H9 (cell line): ENCODE measurements around the gene CLRN1. TPM values are rescaled to one million over a fixed set of nuclear protein-coding genes. Genes with fewer than 3 reads are reported as not detected.

Source experiments
- DNase-seq: peaks from one replicate; pipeline ENCODE4 v3.0.0-alpha.2; 2017
- H2AFZ ChIP-seq: one replicate; pipeline ENCODE4 v1.6.1; 2013; ENCODE audit warnings: mild to moderate bottlenecking, low read length, control low read depth, moderate library complexity
- H2AK5ac ChIP-seq: 2 replicates; pipeline ENCODE4 v1.6.1; 2013; ENCODE audit warnings: low read length, control low read depth, mixed read lengths; ENCODE audit not compliant: insufficient read length
- H2BK120ac ChIP-seq: one replicate; pipeline ENCODE4 v1.6.1; 2013; ENCODE audit warnings: low read depth, mild to moderate bottlenecking, low read length, control low read depth, inconsistent platforms; ENCODE audit not compliant: poor library complexity, severe bottlenecking
- H2BK12ac ChIP-seq: 2 replicates; pipeline ENCODE4 v1.6.1; 2013; ENCODE audit warnings: low read length, control low read depth, mixed read lengths, low read depth; ENCODE audit not compliant: insufficient read length
- H2BK15ac ChIP-seq: 2 replicates; pipeline ENCODE4 v1.6.1; 2013; ENCODE audit warnings: low read depth, low read length, control low read depth
- H2BK20ac ChIP-seq: one replicate; pipeline ENCODE4 v1.6.1; 2013; ENCODE audit warnings: low read depth, mild to moderate bottlenecking, low read length, control low read depth, inconsistent platforms; ENCODE audit not compliant: poor library complexity, severe bottlenecking
- H2BK5ac ChIP-seq: 2 replicates; pipeline ENCODE4 v1.6.1; 2013; ENCODE audit warnings: low read length, control low read depth, mixed read lengths; ENCODE audit not compliant: insufficient read length
- H3K14ac ChIP-seq: 2 replicates; pipeline ENCODE4 v1.6.1; 2013; ENCODE audit warnings: low read length, control low read depth; ENCODE audit not compliant: insufficient read depth
- H3K18ac ChIP-seq: 2 replicates; pipeline ENCODE4 v1.6.1; 2013; ENCODE audit warnings: low read depth, mild to moderate bottlenecking, mixed read lengths, low read length, control low read depth; ENCODE audit not compliant: insufficient read length
- H3K23ac ChIP-seq: 2 replicates; pipeline ENCODE4 v1.6.1; 2013; ENCODE audit warnings: low read length, control low read depth, mixed read lengths, low read depth; ENCODE audit not compliant: insufficient read length
- H3K23me2 ChIP-seq: 2 replicates; pipeline ENCODE4 v1.6.1; 2013; ENCODE audit warnings: low read depth, mild to moderate bottlenecking, mixed read lengths, low read length, control low read depth; ENCODE audit not compliant: insufficient read length, poor library complexity, severe bottlenecking
- H3K27ac ChIP-seq: 2 replicates; pipeline ENCODE4 v1.5.1; 2013; ENCODE audit warnings: low read length, control low read depth, mixed read lengths, low read depth; ENCODE audit not compliant: insufficient read length
- H3K27me3 ChIP-seq: 2 replicates; pipeline ENCODE4 v1.6.1; 2013; ENCODE audit warnings: low read length, control low read depth, inconsistent platforms; ENCODE audit not compliant: insufficient read depth
- H3K4ac ChIP-seq: 2 replicates; pipeline ENCODE4 v1.6.1; 2013; ENCODE audit warnings: low read depth, mild to moderate bottlenecking, control low read depth, inconsistent platforms, low read length, moderate library complexity
- H3K4me1 ChIP-seq: 2 replicates; pipeline ENCODE4 v1.6.1; 2013; ENCODE audit warnings: low read length, control low read depth, inconsistent platforms; ENCODE audit not compliant: insufficient read depth
- H3K4me2 ChIP-seq: 2 replicates; pipeline ENCODE4 v1.6.1; 2013; ENCODE audit warnings: low read length, control low read depth, mixed read lengths; ENCODE audit not compliant: insufficient read length, insufficient read depth
- H3K56ac ChIP-seq: 2 replicates; pipeline ENCODE4 v1.6.1; 2013; ENCODE audit warnings: low read depth, mild to moderate bottlenecking, mixed read lengths, low read length, control low read depth; ENCODE audit not compliant: insufficient read length
- H3K79me1 ChIP-seq: 2 replicates; pipeline ENCODE4 v1.6.1; 2013; ENCODE audit warnings: low read depth, mild to moderate bottlenecking, moderate library complexity, low read length, control low read depth, inconsistent platforms; ENCODE audit not compliant: insufficient read depth, poor library complexity, severe bottlenecking
- H3K79me2 ChIP-seq: 2 replicates; pipeline ENCODE4 v1.6.1; 2013; ENCODE audit warnings: low read length, control low read depth, inconsistent platforms; ENCODE audit not compliant: insufficient read depth
- H3K9ac ChIP-seq: 2 replicates; pipeline ENCODE4 v1.6.1; 2013; ENCODE audit warnings: low read length, control low read depth, mixed read lengths; ENCODE audit not compliant: insufficient read length; ENCODE audit errors: extremely low read depth
- H3K9me3 ChIP-seq: one replicate; pipeline ENCODE4 v1.6.1; 2013; ENCODE audit warnings: low read depth, low read length, inconsistent platforms; ENCODE audit not compliant: control insufficient read depth
- H3T11ph ChIP-seq: one replicate; pipeline ENCODE4 v1.6.1; 2013; ENCODE audit warnings: mild to moderate bottlenecking, low read length, control low read depth, inconsistent platforms
- H4K20me1 ChIP-seq: one replicate; pipeline ENCODE4 v1.6.1; 2013; ENCODE audit not compliant: control insufficient read depth, insufficient read length, insufficient read depth
- H4K5ac ChIP-seq: 2 replicates; pipeline ENCODE4 v1.6.1; 2013; ENCODE audit warnings: low read depth, mild to moderate bottlenecking, mixed read lengths, low read length, control low read depth; ENCODE audit not compliant: insufficient read length
- H4K8ac ChIP-seq: replicated peaks from 2 replicates; pipeline ENCODE4 v1.6.1; 2013; ENCODE audit warnings: low read length, control low read depth, mixed read lengths, low read depth; ENCODE audit not compliant: insufficient read length
- H4K91ac ChIP-seq: 2 replicates; pipeline ENCODE4 v1.6.1; 2013; ENCODE audit warnings: low read depth, mild to moderate bottlenecking, moderate library complexity, mixed read lengths, low read length, control low read depth; ENCODE audit not compliant: insufficient read length
- H3K27ac Mint-ChIP-seq, 3 experiments: 2 replicates in 2 of 3; 3 replicates in 1 of 3; pipeline ENCODE4 v1.8.0; 2020 to 2021; ENCODE audit warnings: mixed read lengths in 3 of 3, mild to moderate bottlenecking in 1 of 3, moderate library complexity in 1 of 3
- H3K27me3 Mint-ChIP-seq: 2 replicates; pipeline ENCODE4 v1.8.0; 2021; ENCODE audit warnings: low read depth, mild to moderate bottlenecking, moderate library complexity, mixed read lengths
- H3K36me3 Mint-ChIP-seq, 3 experiments: 2 replicates in 2 of 3; 3 replicates in 1 of 3; pipeline ENCODE4 v1.8.0; 2020 to 2021; ENCODE audit warnings: low read depth in 3 of 3, mixed read lengths in 3 of 3; ENCODE audit not compliant: insufficient read depth in 1 of 3
- H3K4me1 Mint-ChIP-seq, 2 experiments: 2 replicates each; pipeline ENCODE4 v1.8.0; 2020; ENCODE audit warnings: mixed read lengths in 2 of 2
- H3K4me3 Mint-ChIP-seq, 2 experiments: 2 replicates in 1 of 2; 3 replicates in 1 of 2; pipeline ENCODE4 v1.8.0; 2020 to 2021; ENCODE audit warnings: mild to moderate bottlenecking in 2 of 2, mixed read lengths in 2 of 2, moderate library complexity in 1 of 2
- H3K9me3 Mint-ChIP-seq, 2 experiments: 2 replicates in 1 of 2; 3 replicates in 1 of 2; pipeline ENCODE4 v1.8.0; 2020; ENCODE audit warnings: mild to moderate bottlenecking in 2 of 2, mixed read lengths in 2 of 2, moderate library complexity in 1 of 2
- WGBS: extraction: QIAGEN DNeasy Blood & Tissue Kit; methylation state at CpG from one replicate; pipeline ENCODE4 v1.1.7; 2013; ENCODE audit warnings: missing lambda C conversion rate, low lambda C conversion rate, mixed read lengths; ENCODE audit not compliant: insufficient read length; ENCODE audit errors: extremely low coverage; 5-methylcytosine and 5-hydroxymethylcytosine counted together
- total RNA-seq: library from RNA; stranded (reverse); gene quantifications from 2 replicates; pipeline ENCODE4 v1.2.1, GENCODE V29; 2021
- TF ChIP-seq, protein P1 (sequence below): fragments of 200-600 bp; sonication (generic); conservative IDR thresholded peaks from 3 replicates; pipeline ENCODE4 v1.8.0; 2021; ENCODE audit warnings: antibody characterized with exemption, mild to moderate bottlenecking

The CLRN1 gene
- total RNA-seq, 1 experiment from 2014 or later, result not detected

DNA sequence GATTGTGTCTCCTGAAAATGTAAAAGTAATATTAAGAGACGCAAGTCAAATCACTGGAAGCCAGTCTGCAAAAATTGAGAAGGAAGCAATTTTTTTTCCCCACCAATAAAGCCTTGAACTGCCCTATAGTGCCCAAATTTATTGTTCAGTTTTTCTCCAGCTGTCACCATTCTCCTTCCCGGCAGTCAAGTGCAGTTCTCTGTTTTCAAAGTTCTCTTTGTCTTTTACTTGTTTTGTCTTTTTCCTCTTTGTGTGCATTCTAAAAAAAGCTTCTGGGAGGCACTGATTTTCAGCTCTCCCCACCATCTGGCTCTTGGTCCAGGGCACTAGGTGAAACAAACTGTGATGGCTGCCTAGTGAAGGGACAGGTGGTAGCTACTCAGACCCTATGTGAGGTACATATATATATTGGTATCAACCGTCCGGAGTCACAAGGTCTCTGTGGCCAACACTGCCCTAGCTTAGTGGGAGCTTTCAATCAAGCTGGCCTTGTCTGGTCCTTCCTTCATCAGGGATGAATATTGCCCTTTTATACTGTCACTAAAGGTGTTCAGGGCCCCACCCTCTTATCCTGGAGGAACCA, 6.1 kb upstream of the CLRN1 start:
- TF ChIP-seq, protein P1, sequence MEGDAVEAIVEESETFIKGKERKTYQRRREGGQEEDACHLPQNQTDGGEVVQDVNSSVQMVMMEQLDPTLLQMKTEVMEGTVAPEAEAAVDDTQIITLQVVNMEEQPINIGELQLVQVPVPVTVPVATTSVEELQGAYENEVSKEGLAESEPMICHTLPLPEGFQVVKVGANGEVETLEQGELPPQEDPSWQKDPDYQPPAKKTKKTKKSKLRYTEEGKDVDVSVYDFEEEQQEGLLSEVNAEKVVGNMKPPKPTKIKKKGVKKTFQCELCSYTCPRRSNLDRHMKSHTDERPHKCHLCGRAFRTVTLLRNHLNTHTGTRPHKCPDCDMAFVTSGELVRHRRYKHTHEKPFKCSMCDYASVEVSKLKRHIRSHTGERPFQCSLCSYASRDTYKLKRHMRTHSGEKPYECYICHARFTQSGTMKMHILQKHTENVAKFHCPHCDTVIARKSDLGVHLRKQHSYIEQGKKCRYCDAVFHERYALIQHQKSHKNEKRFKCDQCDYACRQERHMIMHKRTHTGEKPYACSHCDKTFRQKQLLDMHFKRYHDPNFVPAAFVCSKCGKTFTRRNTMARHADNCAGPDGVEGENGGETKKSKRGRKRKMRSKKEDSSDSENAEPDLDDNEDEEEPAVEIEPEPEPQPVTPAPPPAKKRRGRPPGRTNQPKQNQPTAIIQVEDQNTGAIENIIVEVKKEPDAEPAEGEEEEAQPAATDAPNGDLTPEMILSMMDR, result no peak

More for the DNA sequence above, 6.1 kb upstream of the CLRN1 start:
- Histone ChIP-seq H3K9ac (no peak overlapping the region), H3K9me3 (no peaks in the 10 kb centered on the region), H4K20me1 (no peaks in the 10 kb centered on the region), H4K8ac (no peak overlapping the region), H4K5ac (no peak overlapping the region), H3K56ac (no peak overlapping the region), H3K4me2 (no peak overlapping the region), H3K4me1 (peaks cover 10% of the 10 kb centered on the region; the same call in 1 of the 2 replicates), H3K23ac (no peak overlapping the region), H2BK120ac (no peak overlapping the region), H3K27me3 (no peaks in the 10 kb centered on the region), H3K4ac (no peak overlapping the region), H3K14ac (no peak overlapping the region), H3K79me2 (no peaks in the 10 kb centered on the region), H2BK20ac (no peak overlapping the region), H3K27ac (no peak overlapping the region), H2BK15ac (no peak overlapping the region), H3K18ac (no peak overlapping the region), H2BK5ac (no peak overlapping the region), H2BK12ac (no peak overlapping the region), H4K91ac (no peak overlapping the region), H2AK5ac (no peak overlapping the region), H3K23me2 (no peaks in the 10 kb centered on the region), H3T11ph (no peak overlapping the region), H2AFZ (no peak overlapping the region), H3K79me1 (no peaks in the 10 kb centered on the region)
- Mint-ChIP-seq H3K27me3 (no peaks in the 10 kb centered on the region), H3K27ac (peak overlapping the region in 1 of 3 experiments; percentile 84; a peak in 1 of 7 replicates), H3K4me1 (peaks cover 26% of the 10 kb centered on the region in 2 experiments), H3K9me3 (no peaks in the 10 kb centered on the region), H3K4me3 (no peak overlapping the region), H3K36me3 (no peaks in the 10 kb centered on the region)
- no CpG with 5 or more reads among the region's 4 CpGs for WGBS
- no peak for DNase-seq
